GM19395 (cell line): ENCODE data around the gene IFIT3.
"Not testable (repeated sequence)": the region's sequence is repeated elsewhere in the genome, so short reads cannot be mapped to it uniquely, and the experiment has no call there.

ENCODE experiments used
- ATAC-seq: cut with Tn5 transposase; IDR thresholded peaks from one replicate; pipeline ENCODE4 v1.9.1; 2021; ENCODE audit warnings: mild to moderate bottlenecking, moderate library complexity; ENCODE audit not compliant: unreplicated experiment

Gene IFIT3

GRCh38 chr10:89327803-89328441 is at the start of gene IFIT3:
Gene IFIT3 (plus strand): TSS chr10:89327997. CDS start chr10:89328074, 77 bp downstream.
- no peak for ATAC-seq

- ATAC-seq: no peak
Observed at GRCh38 chr10:89278034-89278535, 49.7 kb upstream of the IFIT3 start.

GRCh38 chr10:89278900-89279392 is 48.9 kb upstream of the IFIT3 start:
- no peak for ATAC-seq

GRCh38 chr10:89279421-89279869 is 48.4 kb upstream of the IFIT3 start:
- no peak for ATAC-seq

GRCh38 chr10:89280508-89280907 is 47.3 kb upstream of the IFIT3 start:
- no peak for ATAC-seq

GRCh38 chr10:89281606-89282395 is 46.0 kb upstream of the IFIT3 start:
- no peak for ATAC-seq

GRCh38 chr10:89283025-89283935 is 44.5 kb upstream of the IFIT3 start:
- ATAC-seq: no peak

GRCh38 chr10:89283936-89284475 is 43.8 kb upstream of the IFIT3 start:
- no peak for ATAC-seq

GRCh38 chr10:89284711-89285110 is 43.1 kb upstream of the IFIT3 start:
- ATAC-seq: not testable (repeated sequence)

GRCh38 chr10:89285303-89285702 is 42.5 kb upstream of the IFIT3 start:
- not testable (repeated sequence) for ATAC-seq

- no peak for ATAC-seq
Observed at GRCh38 chr10:89294721-89295239, 33.0 kb upstream of the IFIT3 start.

GRCh38 chr10:89295597-89295996 is 32.2 kb upstream of the IFIT3 start:
- ATAC-seq: no peak

- ATAC-seq: peak; percentile 61
Observed at GRCh38 chr10:89296220-89296648, 31.6 kb upstream of the IFIT3 start.

- ATAC-seq: no peak
Observed at GRCh38 chr10:89297356-89297755, 30.4 kb upstream of the IFIT3 start.

- no peak for ATAC-seq
Observed at GRCh38 chr10:89297791-89298190, 30.0 kb upstream of the IFIT3 start.

GRCh38 chr10:89299031-89299430 is 28.8 kb upstream of the IFIT3 start:
- ATAC-seq: no peak

GRCh38 chr10:89301232-89301631 is 26.6 kb upstream of the IFIT3 start:
- peak; percentile 21 for ATAC-seq

GRCh38 chr10:89301721-89302445 is 25.9 kb upstream of the IFIT3 start, which contains the start of gene IFIT2:
Gene IFIT2 (plus strand): TSS chr10:89302046. CDS start chr10:89302124, 78 bp downstream.
- peak; percentile 83 for ATAC-seq

- ATAC-seq: no peak
Observed at GRCh38 chr10:89302625-89303024, 25.2 kb upstream of the IFIT3 start.
